Measurements from ENCODE around the gene ID4. TPM values are rescaled to one million over a fixed set of nuclear protein-coding genes. Genes with fewer than 3 reads are reported as not detected.

Gene ID4
- total and polyA plus RNA-seq, 2 donors (not counting 3 experiments of a cell fraction or from before 2014, with no cell fraction given): not detected

DNA sequence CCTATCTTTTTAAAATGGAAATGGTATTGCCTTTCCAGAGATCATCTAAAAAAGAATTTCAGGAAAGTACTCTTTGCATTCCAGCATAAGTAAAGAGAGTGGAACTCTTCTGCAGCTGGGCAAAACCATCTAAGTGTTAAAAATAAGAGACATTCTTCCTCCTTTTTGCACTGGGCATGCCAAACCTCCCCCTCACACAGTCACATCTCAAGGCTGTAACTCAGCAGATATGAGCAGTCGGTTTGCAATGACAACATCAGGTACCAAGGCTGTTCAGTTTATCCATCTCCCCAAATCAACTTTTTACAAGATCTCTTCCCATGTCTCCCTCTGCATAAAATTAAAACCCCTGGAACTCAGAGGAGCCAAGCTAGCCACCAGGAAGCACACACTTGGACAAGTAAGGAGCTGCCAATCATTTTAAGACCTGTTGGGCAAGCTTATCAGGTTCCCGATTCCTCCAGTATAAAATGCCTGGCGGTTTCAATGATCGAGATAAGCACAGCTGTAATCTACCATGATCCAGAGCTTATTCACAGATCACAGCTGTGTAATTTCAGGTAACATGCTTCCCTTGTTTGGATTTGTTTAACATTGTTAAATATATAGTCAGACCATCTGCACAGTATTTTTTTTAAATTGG, 23.2 kb downstream of the ID4 start:
- CTCF ChIA-PET: no interaction called here
- Histone ChIP-seq H3K4me2 (ENCODE audit: insufficient read depth, low read length) (no peak overlapping the region), H3K9me1 (replicated peaks; ENCODE audit: control insufficient read depth, extremely low read depth, insufficient read depth, low read length) (no peaks in the 10 kb centered on the region), H3K4me3 (replicated peaks in 1 of 3; ENCODE audit: insufficient read depth in 1 of 3, low read depth in 1 of 3, low read length in 3 of 3) (no peak overlapping the region), H3K27me3 (ENCODE audit: control insufficient read depth in 2 of 2, insufficient read depth in 2 of 2, low read length in 2 of 2) (no peaks in the 10 kb centered on the region), H3K36me3 (ENCODE audit: control insufficient read depth in 2 of 2, extremely low read depth in 1 of 2, insufficient read depth in 2 of 2, low read length in 2 of 2) (no peaks in the 10 kb centered on the region), H3K9ac (replicated peaks; ENCODE audit: extremely low read depth, insufficient read depth, low read length) (no peak overlapping the region), H3K9me3 (replicated peaks; ENCODE audit: control insufficient read depth, insufficient read depth, low read length) (no peaks in the 10 kb centered on the region), H3K27ac (ENCODE audit: insufficient read depth, low read depth, low read length) (no peak overlapping the region), H3K4me1 (ENCODE audit: control insufficient read depth, extremely low read depth, insufficient read depth, low read length) (no peaks in the 10 kb centered on the region), H3K79me2 (ENCODE audit: control insufficient read depth, insufficient read depth, low read length) (no peaks in the 10 kb centered on the region), H4K20me1 (replicated peaks; ENCODE audit: control insufficient read depth, extremely low read depth, insufficient read depth, low read length) (no peaks in the 10 kb centered on the region), H2AFZ (ENCODE audit: low read depth, low read length) (no peak overlapping the region)
- FAIRE-seq (no peak), DNase-seq (ENCODE audit: low read depth, low spot score) (no peak)
- POLR2A ChIA-PET: no interaction called here
- TF ChIP-seq POLR2AphosphoS5 (IDR thresholded peaks at IDR 0.05; ENCODE audit: insufficient read depth, low read depth, low read length) (no peak), POLR2A (IDR thresholded peaks at IDR 0.05; ENCODE audit: low read depth, low read length) (no peak), MYC (IDR thresholded peaks at IDR 0.05; ENCODE audit: low read depth, low read length) (no peak), GATA2 (IDR thresholded peaks at IDR 0.05; ENCODE audit: insufficient read depth, insufficient read length, low read depth, low read length) (no peak), FOS (IDR thresholded peaks at IDR 0.05; ENCODE audit: borderline replicate concordance, insufficient read depth, low read length) (no peak), CTCF (IDR thresholded peaks at IDR 0.05; ENCODE audit: extremely low read depth in 1 of 2, insufficient read depth in 1 of 2, low read depth in 1 of 2, low read length in 2 of 2) (no peak), JUN (IDR thresholded peaks at IDR 0.05; ENCODE audit: borderline replicate concordance, insufficient read depth, insufficient read length, low read depth) (no peak), EZH2 (IDR thresholded peaks at IDR 0.05; ENCODE audit: borderline replicate concordance, low read depth, low read length, severe bottlenecking) (no peak)
- TF ChIP-seq, protein P1, sequence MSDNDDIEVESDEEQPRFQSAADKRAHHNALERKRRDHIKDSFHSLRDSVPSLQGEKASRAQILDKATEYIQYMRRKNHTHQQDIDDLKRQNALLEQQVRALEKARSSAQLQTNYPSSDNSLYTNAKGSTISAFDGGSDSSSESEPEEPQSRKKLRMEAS (IDR thresholded peaks at IDR 0.05; ENCODE audit: insufficient read depth, insufficient read length): no peak
- dilution Hi-C loops (cut with MboI; ENCODE audit: extremely low pct_ligation_motif_present, low sequenced_read_pairs) (no loop called here), intact Hi-C loops (cut with micrococcal nuclease) (no loop called here)
- BruUV-seq (replicated peaks): no TSS peak

Data from endothelial cell of umbilical vein (primary cell).